PC-3 (cell line): ENCODE results near the gene BAX. TPM values are rescaled to one million over a fixed set of nuclear protein-coding genes. Genes with fewer than 3 reads are reported as not detected.

Experiments used
- ATAC-seq: fragments of 200-7000 bp; cut with Tn5 transposase; 2 replicates; pipeline ENCODE4 v1.9.1; 2020; ENCODE audit warnings: mild to moderate bottlenecking, moderate library complexity
- BruUV-seq: library from RNA; stranded (reverse); fragments of 400-500 nt; replicated peaks from 2 replicates; lab custom pipeline; 2021; lab: Mats Ljungman, UMichigan
- CTCF ChIA-PET: fragments of 300-600 bp; sonication (Branson Sonifier 250); formaldehyde crosslinking; loops from one replicate; lab custom pipeline; 2022; ENCODE audit warnings: antibody characterized with exemption; lab: Charles Lee
- POLR2A ChIA-PET: fragments of 300-600 bp; sonication (Branson Sonifier 250); formaldehyde crosslinking; loops from one replicate; lab custom pipeline; 2022; ENCODE audit warnings: antibody characterized with exemption; ENCODE audit not compliant: unreplicated experiment; lab: Charles Lee
- DNase-seq: peaks from one replicate; pipeline ENCODE4 v3.0.0-alpha.2; 2015
- H2AFZ ChIP-seq: fragments of 300-600 bp; sonication (generic); 2 replicates; pipeline ENCODE4 v1.6.0; 2016; ENCODE audit warnings: antibody characterized with exemption, low read length
- H3F3A ChIP-seq: fragments of 300-600 bp; sonication (generic); one replicate; pipeline ENCODE4 v1.6.0; 2017; ENCODE audit warnings: antibody characterized with exemption, low read length, control low read depth, mild to moderate bottlenecking; ENCODE audit not compliant: unreplicated experiment
- H3K27ac ChIP-seq: fragments of 300-600 bp; sonication (generic); 2 replicates; pipeline ENCODE4 v1.5.1; 2016; ENCODE audit warnings: mild to moderate bottlenecking, low read length
- H3K27me3 ChIP-seq: fragments of 300-600 bp; sonication (generic); 2 replicates; pipeline ENCODE4 v1.6.1; 2016; ENCODE audit warnings: low read length, mixed read lengths
- H3K36me3 ChIP-seq: fragments of 300-600 bp; sonication (generic); 2 replicates; pipeline ENCODE4 v1.6.1; 2016; ENCODE audit warnings: low read depth, mixed run types, low read length, mixed read lengths
- H3K4me1 ChIP-seq: fragments of 300-600 bp; sonication (generic); 2 replicates; pipeline ENCODE4 v1.5.1; 2016; ENCODE audit warnings: low read length; ENCODE audit not compliant: insufficient read depth
- H3K4me2 ChIP-seq: fragments of 300-600 bp; sonication (generic); 2 replicates; pipeline ENCODE4 v1.6.0; 2016; ENCODE audit warnings: low read length
- H3K4me3 ChIP-seq: fragments of 300-600 bp; sonication (generic); 2 replicates; pipeline ENCODE4 v1.5.1; 2016; ENCODE audit warnings: mild to moderate bottlenecking, low read length, mixed read lengths
- H3K79me2 ChIP-seq: fragments of 300-600 bp; sonication (generic); 2 replicates; pipeline ENCODE4 v1.6.1; 2017; ENCODE audit warnings: low read length, mixed read lengths
- H3K9ac ChIP-seq: fragments of 300-600 bp; sonication (generic); 2 replicates; pipeline ENCODE4 v1.6.0; 2016; ENCODE audit warnings: mild to moderate bottlenecking, low read length
- H3K9me2 ChIP-seq: fragments of 300-600 bp; sonication (generic); replicated peaks from 2 replicates; pipeline ENCODE4 v1.6.1; 2016; ENCODE audit warnings: mixed run types, low read length, mixed read lengths
- H3K9me3 ChIP-seq: fragments of 300-600 bp; sonication (generic); 2 replicates; pipeline ENCODE4 v1.6.1; 2016; ENCODE audit warnings: low read length, mixed read lengths
- H4K20me1 ChIP-seq: fragments of 300-600 bp; sonication (generic); 2 replicates; pipeline ENCODE4 v1.6.1; 2016; ENCODE audit warnings: low read length, mixed read lengths
- CTCF ChIP-seq: fragments of 300-600 bp; sonication (generic); conservative IDR thresholded peaks from 2 replicates; pipeline ENCODE4 v1.5.1; 2017; ENCODE audit warnings: antibody characterized with exemption, low read depth, mild to moderate bottlenecking, low read length
- EZH2 ChIP-seq: fragments of 300-600 bp; sonication (generic); IDR thresholded peaks from one replicate; pipeline ENCODE4 v1.6.1; 2017; ENCODE audit warnings: antibody characterized with exemption, mild to moderate bottlenecking, low read length; ENCODE audit not compliant: unreplicated experiment
- EZH2phosphoT487 ChIP-seq: fragments of 300-600 bp; sonication (generic); IDR thresholded peaks from 2 replicates; pipeline ENCODE4 v1.6.1; 2018; ENCODE audit warnings: mild to moderate bottlenecking, antibody characterized with exemption, low read length, borderline replicate concordance
- intact Hi-C: fragments of 100-400 bp; cut with micrococcal nuclease; formaldehyde crosslinking; loops from 2 replicates; pipeline ENCODE4 v1.9.0; 2023
- total RNA-seq: library from RNA; depleted of rRNA; stranded (reverse); fragments of >200 nt; gene quantifications from 2 replicates; pipeline ENCODE4 v1.2.3, GENCODE V29; 2014

The BAX gene
- total RNA-seq, 1 experiment from 2014 or later: 44.8 TPM

GRCh38 chr19:48975947-48976847 lies 21.5 kb downstream of the BAX start:
- ATAC-seq (no peak), DNase-seq (no peak)
- BruUV-seq: no TSS peak
- Histone ChIP-seq H3K36me3 (0 out of 2 replicates have a peak, but pooled peaks cover under 1% of the 10 kb centered on the region), H3F3A (peaks cover 3% of the 10 kb centered on the region), H3K79me2 (no peaks in the 10 kb centered on the region), H3K4me2 (no peak overlapping the region), H2AFZ (no peak overlapping the region), H3K27me3 (no peaks in the 10 kb centered on the region), H3K9me2 (no peaks in the 10 kb centered on the region), H3K27ac (no peak overlapping the region), H3K4me1 (no peaks in the 10 kb centered on the region), H4K20me1 (no peaks in the 10 kb centered on the region), H3K9me3 (no peaks in the 10 kb centered on the region), H3K4me3 (no peak overlapping the region), H3K9ac (no peak overlapping the region)
- intact Hi-C loops: no loop called here
- POLR2A ChIA-PET: no interaction called here
- CTCF ChIA-PET: interaction anchor here (0.7 to 1.0 kb wide), 2 partner anchors 17 to 466 kb away, joined by 3 to 7 read pairs; partner anchors contain the start of genes GYS1 and RUVBL2
- TF ChIP-seq CTCF (no peak), EZH2 (no peak)

GRCh38 chr19:48977061-48977460 lies 22.4 kb downstream of the BAX start:
- Histone ChIP-seq H3K4me2 (no peak overlapping the region), H3K27me3 (no peaks in the 10 kb centered on the region), H3K27ac (no peak overlapping the region), H3K9me2 (no peaks in the 10 kb centered on the region), H3K4me1 (no peaks in the 10 kb centered on the region), H3K9ac (no peak overlapping the region), H2AFZ (no peak overlapping the region), H3F3A (peaks cover 3% of the 10 kb centered on the region), H3K36me3 (no peaks in the 10 kb centered on the region), H3K9me3 (no peaks in the 10 kb centered on the region), H3K79me2 (no peaks in the 10 kb centered on the region), H4K20me1 (no peaks in the 10 kb centered on the region), H3K4me3 (no peak overlapping the region)
- ChIA-PET CTCF (no interaction called here), POLR2A (no interaction called here)
- no peak for ATAC-seq
- no peak for DNase-seq
- no TSS peak for BruUV-seq
- no peak for TF ChIP-seq EZH2phosphoT487
- no peak for TF ChIP-seq EZH2
- TF ChIP-seq CTCF: no peak
- intact Hi-C loops: no loop called here

GRCh38 chr19:48982280-48982679 lies 27.6 kb downstream of the BAX start:
- ChIA-PET POLR2A (no interaction called here), CTCF (no interaction called here)
- H3K27ac ChIP-seq: no peak overlapping the region
- no peaks in the 10 kb centered on the region for H4K20me1 ChIP-seq
- ATAC-seq: no peak
- H3K9ac ChIP-seq: no peak overlapping the region
- no TSS peak for BruUV-seq
- no peaks in the 10 kb centered on the region for H3K9me3 ChIP-seq
- no peaks in the 10 kb centered on the region for H3K79me2 ChIP-seq
- peaks cover 3% of the 10 kb centered on the region for H3F3A ChIP-seq
- H3K4me3 ChIP-seq: no peak overlapping the region
- DNase-seq: no peak
- no peaks in the 10 kb centered on the region for H3K4me1 ChIP-seq
- H3K27me3 ChIP-seq: no peaks in the 10 kb centered on the region
- no peak overlapping the region for H3K4me2 ChIP-seq
- intact Hi-C loops: no loop called here
- no peaks in the 10 kb centered on the region for H3K9me2 ChIP-seq
- TF ChIP-seq CTCF (no peak), EZH2 (no peak), EZH2phosphoT487 (no peak)
- H2AFZ ChIP-seq: no peak overlapping the region
- H3K36me3 ChIP-seq: peaks cover 4% of the 10 kb centered on the region; the same call in 1 of the 2 replicates
